ENCODE data around the gene CBR3.
"Not testable (repeated sequence)": the region's sequence is repeated elsewhere in the genome, so short reads cannot be mapped to it uniquely, and the experiment has no call there.

Gene CBR3

GRCh38 chr21:36099000-36099399 lies 35.9 kb upstream of the CBR3 start:
- ChIA-PET CTCF (interaction anchor here (0.7 to 1.5 kb wide), 3 partner anchors 13 to 388 kb away, joined by 3 read pairs; no protein-coding TSS in a partner anchor), POLR2A (no interaction called here)
- Histone ChIP-seq H3K36me3 (ENCODE audit: control insufficient read depth in 2 of 2, insufficient read depth in 1 of 2, low read length in 2 of 2) (no peaks in the 10 kb centered on the region), H3K9me3 (ENCODE audit: control insufficient read depth, insufficient read depth, low read depth, low read length) (no peaks in the 10 kb centered on the region), H3K27ac (ENCODE audit: extremely low read depth, low read depth, low read length) (no peak overlapping the region), H3K4me1 (ENCODE audit: control insufficient read depth, insufficient read depth, low read length) (peaks cover 4% of the 10 kb centered on the region; the same call in 1 of the 2 replicates), H3K4me3 (ENCODE audit: low read depth, low read length) (no peak overlapping the region)
- no peak for TF ChIP-seq PRDM2 (tag by site-specific recombination; IDR thresholded peaks at IDR 0.05; ENCODE audit: borderline replicate concordance)
- TF ChIP-seq ZNF280C (tag by site-specific recombination; IDR thresholded peaks at IDR 0.05), result no peak
- TF ChIP-seq ZNF214 (tag by site-specific recombination; IDR thresholded peaks at IDR 0.05; ENCODE audit: borderline replicate concordance), result no peak
- TF ChIP-seq ZBTB7A (tag by site-specific recombination; IDR thresholded peaks at IDR 0.05; ENCODE audit: low read depth), result no peak
- TF ChIP-seq ZNF138 (tag by site-specific recombination; IDR thresholded peaks at IDR 0.05; ENCODE audit: borderline replicate concordance), result no peak
- TF ChIP-seq ZNF677 (tag by site-specific recombination; IDR thresholded peaks at IDR 0.05), result no peak
- TF ChIP-seq ZBTB11 (tag by site-specific recombination; conservative IDR thresholded peaks at IDR 0.05; ENCODE audit: low read depth), result no peak
- TF ChIP-seq BCL11A (tag by site-specific recombination; IDR thresholded peaks at IDR 0.05; ENCODE audit: low read depth), result no peak
- no peak for TF ChIP-seq ZBTB44 (tag by site-specific recombination; IDR thresholded peaks at IDR 0.05)
- no peak for TF ChIP-seq MEIS1 (CRISPR knock-in tag; IDR thresholded peaks at IDR 0.05; ENCODE audit: borderline replicate concordance)
- TF ChIP-seq ZXDB (tag by site-specific recombination; IDR thresholded peaks at IDR 0.05), result no peak
- no peak for TF ChIP-seq ZNF600 (tag by site-specific recombination; IDR thresholded peaks at IDR 0.05)
- no peak for TF ChIP-seq ZNF404 (tag by site-specific recombination; IDR thresholded peaks at IDR 0.05)
- TF ChIP-seq ZNF155 (tag by site-specific recombination; IDR thresholded peaks at IDR 0.05), result no peak

- POLR2A ChIA-PET; H3K4me3 ChIP-seq (ENCODE audit: low read depth, low read length); H3K9me3 ChIP-seq (ENCODE audit: control insufficient read depth, insufficient read depth, low read depth, low read length); CTCF ChIA-PET; H3K4me1 ChIP-seq (ENCODE audit: control insufficient read depth, insufficient read depth, low read length); H3K36me3 ChIP-seq (ENCODE audit: control insufficient read depth in 2 of 2, insufficient read depth in 1 of 2, low read length in 2 of 2); H3K27ac ChIP-seq (ENCODE audit: extremely low read depth, low read depth, low read length): not testable (repeated sequence)
Observed at GRCh38 chr21:36099695-36100211, 35.1 kb upstream of the CBR3 start.
